Cerebellar nuclear complex (tissue), 1 donor: ENCODE measurements around the gene LIF.
"Not testable (repeated sequence)": the region's sequence is repeated elsewhere in the genome, so short reads cannot be mapped to it uniquely, and the experiment has no call there.

ENCODE experiments used
- DNase-seq, 2 experiments: peaks; one replicate each; lab custom pipeline; 2025; lab: John Stamatoyannopoulos, UW

The LIF gene

DNA sequence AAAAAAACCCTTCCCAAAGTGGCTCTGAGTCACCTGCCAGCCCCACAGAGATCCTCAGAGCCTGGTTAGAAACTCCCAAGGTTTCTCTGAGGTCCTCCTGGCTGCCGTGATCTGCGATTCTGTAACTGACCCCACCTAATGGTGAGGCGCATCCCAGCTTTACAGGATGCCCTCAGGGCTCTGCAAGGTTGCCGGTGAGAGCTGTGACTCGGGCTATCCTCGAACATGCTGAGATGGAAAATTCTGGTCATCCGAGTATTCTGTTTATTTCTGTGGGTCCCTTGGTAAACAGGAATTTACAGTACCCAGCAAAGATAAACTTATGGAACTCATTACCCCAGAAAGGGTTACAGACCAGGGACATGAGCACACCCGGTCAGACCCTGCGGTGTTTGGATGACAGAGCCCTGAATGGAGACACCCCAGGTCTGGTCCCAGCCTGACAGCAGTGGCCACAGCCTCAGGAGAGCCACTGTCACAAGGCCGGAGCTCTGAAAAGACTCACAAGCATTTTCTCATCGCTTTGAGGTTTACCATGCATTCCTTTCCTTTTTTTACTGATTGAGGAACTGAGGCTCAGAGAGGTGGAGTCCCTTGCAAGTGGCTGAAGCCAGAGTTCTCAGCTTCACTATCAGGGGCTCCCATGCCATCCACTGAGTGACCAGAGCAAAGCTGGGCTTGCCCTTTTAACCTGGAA lies 22.2 kb downstream of the LIF start:
- no peak for DNase-seq

DNA sequence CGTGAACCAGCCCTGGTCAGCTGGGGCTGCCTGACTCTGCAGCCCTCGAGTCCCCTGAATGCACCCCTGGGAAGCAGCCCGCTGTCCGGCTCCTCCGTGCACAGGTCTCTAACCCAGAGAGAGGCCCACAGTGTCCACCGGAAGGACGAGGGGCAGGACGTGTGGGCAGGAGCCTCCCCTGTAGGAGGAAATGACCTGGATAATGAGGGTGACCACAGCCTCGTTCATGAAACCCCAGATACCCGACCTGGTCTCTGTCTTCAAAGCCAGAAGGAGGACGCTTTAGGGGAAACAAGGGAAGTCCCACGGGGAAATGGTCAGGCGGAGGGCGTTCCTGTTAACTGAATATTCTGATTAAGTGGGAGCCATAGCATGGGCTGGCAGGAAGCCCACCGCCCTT lies 23.3 kb downstream of the LIF start:
- no peak for DNase-seq

DNA sequence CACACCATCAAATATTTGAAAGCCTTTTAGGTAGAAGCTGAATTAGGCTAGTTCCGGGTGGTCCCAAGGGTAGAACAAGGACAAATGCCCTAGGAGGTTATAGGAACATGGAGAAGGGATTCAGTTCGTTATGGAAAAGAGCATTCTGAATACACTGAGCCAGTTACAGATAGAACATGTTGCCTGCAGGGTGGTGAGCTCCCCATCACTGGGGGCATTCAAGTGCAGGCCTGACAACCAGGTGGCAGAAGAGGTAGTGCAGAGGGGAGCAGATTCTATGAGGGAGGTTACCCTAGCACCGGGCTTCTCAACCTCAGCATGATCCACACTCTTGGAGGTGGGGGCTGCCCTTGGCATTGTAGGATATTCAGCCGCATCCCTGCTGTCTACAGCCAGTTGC lies 24.2 kb downstream of the LIF start:
- DNase-seq = no peak

DNA sequence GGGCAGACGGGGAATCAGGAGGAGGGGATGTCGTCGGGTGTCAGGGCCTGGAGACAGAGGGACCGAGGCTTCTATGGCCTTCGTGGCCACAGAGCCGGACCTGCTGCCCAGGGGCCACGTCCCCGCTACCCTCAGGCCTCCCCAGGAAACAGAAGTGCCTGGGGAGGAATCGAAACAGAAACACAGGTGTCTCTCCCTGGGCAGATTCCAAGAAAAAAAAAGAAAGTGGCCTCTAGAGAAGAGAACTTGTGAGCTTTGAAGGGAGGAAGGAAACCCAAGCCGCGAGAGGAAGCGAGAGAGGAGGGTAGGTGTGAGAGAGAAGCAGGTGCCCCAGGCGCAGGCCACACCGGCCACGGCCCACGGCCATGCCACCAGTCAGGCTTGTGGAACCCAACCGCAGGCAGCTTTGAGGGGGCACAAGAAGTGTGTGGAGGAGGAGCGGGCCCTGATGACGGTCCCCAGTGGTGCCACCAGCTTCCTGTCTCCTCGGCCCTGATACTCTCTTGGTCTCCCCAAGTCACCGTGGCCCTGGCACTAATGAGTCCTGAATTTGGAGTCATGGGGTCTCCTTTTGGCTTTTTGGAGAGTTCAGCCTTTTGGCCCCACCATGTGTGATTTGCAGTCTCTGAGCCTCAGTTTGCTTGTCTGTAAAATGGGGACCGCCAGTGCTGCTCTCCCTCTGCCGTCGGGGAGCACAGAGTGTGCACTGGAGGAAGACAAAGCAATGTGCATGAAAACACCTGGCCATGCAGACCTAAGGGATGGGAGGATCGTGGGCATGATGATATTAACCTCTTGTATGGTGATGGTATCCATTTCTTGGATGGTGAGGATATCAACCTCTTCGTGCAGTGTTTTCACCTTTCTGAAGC lies 25.2 kb downstream of the LIF start:
- no peak for DNase-seq

GRCh38 chr22:30220338-30221012 lies 26.1 kb downstream of the LIF start:
- DNase-seq = no peak

- DNase-seq = no peak
These were observed 26.8 kb downstream of the LIF start for GRCh38 chr22:30219668-30220278.

DNA sequence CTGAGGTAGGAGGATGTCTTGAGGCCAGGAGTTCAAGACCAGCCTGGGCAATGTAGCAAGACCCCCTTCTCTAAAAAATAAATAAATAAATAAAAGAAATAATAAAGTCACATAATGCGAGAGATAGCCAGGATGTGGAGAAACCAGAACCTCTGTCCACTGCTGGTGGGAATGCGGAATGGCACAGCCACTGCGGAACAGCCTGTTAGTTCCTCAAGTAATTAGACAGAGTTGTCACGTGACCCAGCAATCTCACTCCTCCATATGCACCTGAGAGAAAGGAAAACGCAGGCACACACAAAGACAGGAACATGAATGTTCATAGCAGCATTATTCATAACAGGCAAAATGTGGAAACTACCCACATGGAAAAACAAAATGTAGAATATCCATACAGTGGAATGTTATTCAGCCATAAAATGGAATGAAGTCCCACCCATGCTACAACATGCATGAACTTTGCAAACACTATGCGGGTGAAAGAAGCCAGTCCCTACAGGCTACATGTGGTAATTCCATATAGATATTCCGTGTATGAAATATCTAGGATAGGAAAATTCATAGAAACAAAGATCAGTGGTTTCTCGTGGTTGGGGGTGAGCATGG lies 27.4 kb downstream of the LIF start:
- DNase-seq = no peak

GRCh38 chr22:30217698-30218560 lies 28.6 kb downstream of the LIF start:
- DNase-seq = no peak

DNA sequence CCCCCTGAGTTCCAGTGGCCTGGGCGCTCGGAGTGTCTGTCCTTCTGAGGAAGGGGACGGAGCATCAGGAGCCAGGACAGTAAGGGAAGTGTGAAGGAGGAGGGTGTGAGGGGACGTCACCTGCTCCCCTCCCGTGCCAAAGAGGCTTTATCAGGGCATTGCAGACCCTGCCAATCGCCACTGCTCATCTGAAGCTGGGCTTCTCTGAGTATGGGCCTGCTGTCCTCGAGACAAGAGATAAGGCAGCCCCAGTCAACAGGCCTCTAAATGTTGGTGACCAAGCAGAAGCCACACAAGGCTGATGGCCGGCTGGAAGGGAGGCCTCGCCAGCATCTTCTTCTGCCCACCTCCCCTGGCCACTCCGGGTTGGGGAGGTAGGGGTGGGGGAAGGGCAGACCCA lies 29.8 kb downstream of the LIF start:
- no peak for DNase-seq

- not testable (repeated sequence) for DNase-seq
These were observed 30.3 kb downstream of the LIF start for GRCh38 chr22:30216272-30216671.

- no peak for DNase-seq
These were observed 31.7 kb downstream of the LIF start for GRCh38 chr22:30214703-30215407.

- no peak for DNase-seq
These were observed 33.5 kb downstream of the LIF start for GRCh38 chr22:30212996-30213441.

- no peak for DNase-seq
These were observed 34.1 kb downstream of the LIF start for GRCh38 chr22:30212363-30212995.

DNA sequence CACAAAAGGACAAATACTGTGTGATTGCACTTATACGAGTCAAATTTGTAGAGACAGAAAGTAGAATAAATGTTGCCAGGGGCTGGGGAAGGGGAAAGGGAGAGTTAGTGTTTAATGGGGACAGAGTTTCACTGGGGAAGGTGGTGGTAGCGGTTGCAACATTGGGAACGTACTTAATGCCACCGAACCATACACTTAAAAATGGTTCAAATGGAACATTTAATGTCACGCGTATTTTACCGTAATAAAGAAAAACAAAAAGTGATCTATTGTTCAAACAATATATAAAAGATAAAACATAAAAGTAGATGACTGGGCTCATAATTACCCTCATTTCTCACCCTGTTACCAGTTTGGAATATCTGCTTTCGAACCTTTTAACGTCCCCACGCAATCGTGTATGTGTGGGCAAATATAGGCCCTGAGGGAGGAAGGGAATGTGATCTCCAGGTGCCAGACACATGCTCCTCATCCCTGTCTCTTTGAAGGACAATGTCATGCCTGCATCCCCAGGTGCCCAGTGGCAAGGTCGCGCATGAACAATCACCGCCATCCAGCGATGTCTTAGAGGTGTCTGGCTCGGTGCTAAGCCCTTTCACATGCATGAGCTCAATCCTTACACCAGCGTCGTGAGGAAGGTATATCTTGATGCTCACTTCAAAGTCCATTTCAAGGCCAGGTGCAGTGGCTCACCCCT lies 35.3 kb downstream of the LIF start:
- DNase-seq = no peak

DNA sequence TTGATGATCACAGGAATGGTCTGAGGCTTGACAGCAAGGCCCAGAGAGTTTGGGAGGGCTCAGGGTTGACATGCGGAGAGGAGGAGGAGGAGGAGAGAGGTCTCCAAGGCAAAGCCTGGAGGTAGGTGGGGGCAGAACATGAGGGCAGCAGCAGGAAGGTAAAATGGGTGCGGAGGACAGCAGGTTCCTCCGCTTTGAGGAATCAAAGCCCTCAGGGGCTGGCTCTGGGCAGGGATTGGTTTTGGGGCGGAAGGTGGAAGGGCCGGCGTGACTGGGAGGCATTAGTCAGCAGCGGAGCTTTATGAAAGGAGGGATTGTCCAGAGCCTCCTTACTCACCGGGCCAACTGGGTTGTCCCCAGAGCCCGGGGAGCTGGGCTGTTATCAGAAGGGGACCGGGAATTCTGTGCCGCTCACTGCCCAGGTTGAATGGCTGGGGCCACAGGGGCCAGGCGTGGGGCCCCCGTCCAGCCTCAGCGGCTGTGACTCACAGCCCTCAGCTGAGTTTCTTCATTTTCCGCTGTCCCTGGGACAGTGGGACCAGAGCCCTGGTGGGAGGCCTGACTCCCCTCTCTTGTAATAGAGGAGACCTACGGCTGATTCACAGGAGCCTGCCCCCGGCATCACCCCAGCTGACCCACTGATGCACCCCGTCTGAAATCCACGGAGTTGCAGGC lies 36.2 kb downstream of the LIF start:
- no peak for DNase-seq

DNA sequence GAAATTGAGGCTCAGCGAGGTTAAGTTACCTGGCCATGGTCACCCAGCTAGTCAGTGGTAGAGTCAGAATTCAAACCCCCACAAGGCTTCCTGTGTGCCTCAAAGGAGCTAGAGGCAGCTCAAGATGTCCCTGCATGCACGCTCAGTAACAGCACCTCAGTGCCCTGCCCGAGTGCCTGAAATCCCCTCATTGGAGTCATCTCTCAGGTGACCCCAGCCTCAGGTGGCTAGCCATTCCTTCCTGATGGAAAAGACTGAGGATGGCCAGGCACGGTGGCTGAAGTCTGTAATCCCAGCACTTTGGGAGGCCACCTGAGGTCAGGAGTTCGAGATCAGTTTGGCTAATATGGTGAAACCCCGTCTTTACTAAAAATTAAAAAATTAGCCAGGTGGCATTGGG lies 36.9 kb downstream of the LIF start:
- DNase-seq = no peak

DNA sequence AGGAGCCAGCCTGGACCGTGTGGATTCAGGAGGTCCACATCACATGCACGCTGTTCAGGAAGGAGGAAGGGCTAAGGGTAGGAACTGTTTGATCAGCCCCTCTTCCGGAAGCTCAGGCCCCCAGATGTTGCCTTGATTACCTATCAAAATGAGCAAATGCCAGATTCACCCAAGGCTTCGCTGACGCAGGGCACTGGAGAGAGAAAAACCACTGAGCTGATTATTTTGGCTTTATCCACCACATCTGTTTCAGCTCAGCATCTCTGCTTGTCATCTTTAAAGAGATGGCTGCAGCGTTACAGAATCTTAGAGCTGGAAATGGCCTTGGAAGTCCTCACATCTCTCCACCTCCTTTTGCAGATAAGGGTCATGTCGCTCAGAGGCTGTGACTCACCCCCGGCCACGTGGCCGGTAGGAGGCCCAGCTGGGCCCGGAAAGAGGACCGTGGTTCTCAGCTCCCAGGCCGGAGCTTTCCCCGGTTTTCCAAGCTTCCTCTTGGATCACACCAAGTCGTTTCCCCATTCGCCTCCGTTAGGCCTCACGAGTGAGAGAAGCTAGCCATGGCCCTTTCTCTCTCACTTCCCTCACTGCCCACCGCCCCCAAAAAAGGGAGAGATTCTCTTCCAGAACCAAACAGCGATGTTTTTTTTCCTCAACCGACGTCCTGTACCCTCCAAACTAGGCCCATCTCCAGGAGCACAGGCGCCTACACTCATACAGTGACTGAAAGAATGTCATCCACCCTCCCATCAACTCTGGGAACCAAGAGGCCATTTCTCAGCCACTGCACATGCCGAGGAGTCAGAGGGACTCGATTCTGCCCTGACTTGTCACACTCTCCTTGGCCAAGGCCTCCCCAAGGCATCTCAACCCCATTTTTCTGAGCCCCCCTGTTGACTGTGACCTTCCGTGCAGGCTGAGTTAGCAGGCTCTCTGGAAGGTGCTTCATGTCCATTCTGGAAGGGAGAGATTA lies 37.6 kb downstream of the LIF start:
- DNase-seq = no peak
